GM21619 (cell line): Measurements from ENCODE around the gene OGDH.
"Not testable (repeated sequence)": the region's sequence is repeated elsewhere in the genome, so short reads cannot be mapped to it uniquely, and the experiment has no call there.

Experiments
- ATAC-seq: cut with Tn5 transposase; IDR thresholded peaks from one replicate; pipeline ENCODE4 v1.9.1; 2021; ENCODE audit not compliant: unreplicated experiment

Gene OGDH

GRCh38 chr7:44700322-44700721, 93.9 kb downstream of the OGDH start:
- ATAC-seq, result no peak

- ATAC-seq, result not testable (repeated sequence)
These were observed 97.0 kb downstream of the OGDH start for GRCh38 chr7:44703391-44703790.

- ATAC-seq, result no peak
These were observed 97.5 kb downstream of the OGDH start for GRCh38 chr7:44703921-44704320.

GRCh38 chr7:44705434-44705833, 99.0 kb downstream of the OGDH start:
- ATAC-seq, result no peak

DNA sequence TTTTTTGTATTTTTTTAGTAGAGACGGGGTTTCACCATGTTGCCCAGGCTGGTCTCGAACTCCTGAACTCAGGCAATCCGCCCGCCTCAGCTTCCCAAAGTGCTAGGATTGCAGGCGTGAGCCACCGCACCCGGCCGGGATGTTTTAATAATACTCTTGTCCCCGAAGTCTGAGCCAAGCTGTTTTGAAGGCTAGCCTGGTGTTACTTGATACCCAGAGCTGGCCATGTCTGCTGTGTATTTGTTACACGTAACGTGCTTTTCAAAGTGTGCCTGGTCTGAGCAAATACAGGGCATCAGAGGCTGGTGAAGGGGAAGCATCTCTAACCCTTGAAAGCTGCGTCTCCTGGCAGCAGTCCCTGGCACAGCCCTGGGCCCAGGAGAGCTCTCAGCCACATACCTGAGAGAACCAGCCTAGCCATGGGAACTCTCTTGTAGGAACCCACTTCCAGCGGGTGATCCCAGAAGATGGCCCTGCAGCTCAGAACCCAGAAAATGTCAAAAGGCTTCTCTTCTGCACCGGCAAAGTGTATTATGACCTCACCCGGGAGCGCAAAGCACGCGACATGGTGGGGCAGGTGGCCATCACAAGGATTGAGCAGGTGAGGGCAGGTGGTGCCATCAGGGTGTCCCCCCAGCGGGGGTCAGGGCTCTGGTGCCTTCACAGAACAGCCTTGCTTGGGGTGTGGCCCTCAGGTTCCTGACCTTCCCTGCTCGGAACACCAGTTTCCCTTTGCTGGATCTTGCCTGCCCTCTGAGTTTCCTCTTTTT, 100.5 kb downstream of the OGDH start:
- ATAC-seq, result no peak

GRCh38 chr7:44707558-44708230, 101.3 kb downstream of the OGDH start:
- no peak for ATAC-seq

DNA sequence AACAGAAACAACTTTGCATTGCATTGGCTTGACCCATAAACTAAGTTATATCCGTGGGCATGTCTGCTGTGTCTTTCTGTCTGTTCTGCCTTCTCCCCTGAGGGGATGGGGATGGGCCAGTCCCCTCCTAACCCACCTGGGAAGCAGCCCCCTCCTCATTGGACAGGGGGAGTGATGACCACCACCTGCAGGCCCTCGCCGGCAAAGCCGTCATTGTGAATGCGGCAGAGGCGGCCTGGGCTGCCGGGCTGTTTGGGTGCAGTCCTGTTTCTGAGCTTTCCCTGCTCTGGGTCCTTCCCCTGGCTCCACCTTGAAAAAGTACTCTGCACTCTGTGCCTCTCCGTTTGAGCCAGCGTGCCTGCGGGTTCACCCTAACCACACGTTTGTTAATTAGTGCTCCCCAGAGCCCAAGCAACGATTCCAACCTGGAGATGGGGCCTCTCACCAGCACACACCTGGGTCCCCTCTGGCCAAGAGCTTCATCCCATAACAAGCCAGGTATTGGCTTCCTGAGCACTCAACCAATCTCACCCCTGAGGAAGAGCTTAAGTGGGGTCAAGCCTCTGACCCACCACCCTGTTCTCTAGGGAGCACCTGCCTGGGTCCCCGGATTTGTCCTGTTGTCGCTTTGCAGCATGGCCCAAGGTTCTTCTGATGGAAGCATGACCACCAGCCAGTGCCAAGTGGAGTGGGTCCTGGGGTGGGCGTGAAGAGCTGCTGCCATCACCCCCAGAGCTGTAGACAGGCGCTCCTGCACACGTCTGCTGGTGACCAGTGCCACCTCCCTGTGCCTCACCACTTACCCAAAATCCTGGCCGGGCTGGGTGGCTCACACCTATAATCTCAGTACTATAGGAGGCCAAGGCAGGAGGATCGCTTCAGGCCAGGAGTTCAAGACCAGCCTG, 102.8 kb downstream of the OGDH start:
- ATAC-seq, result no peak

GRCh38 chr7:44709945-44710596, 103.6 kb downstream of the OGDH start:
- no peak for ATAC-seq

- no peak for ATAC-seq
These were observed 105.1 kb downstream of the OGDH start for GRCh38 chr7:44711528-44711927.

- no peak for ATAC-seq
These were observed 105.6 kb downstream of the OGDH start for GRCh38 chr7:44712012-44712411.

DNA sequence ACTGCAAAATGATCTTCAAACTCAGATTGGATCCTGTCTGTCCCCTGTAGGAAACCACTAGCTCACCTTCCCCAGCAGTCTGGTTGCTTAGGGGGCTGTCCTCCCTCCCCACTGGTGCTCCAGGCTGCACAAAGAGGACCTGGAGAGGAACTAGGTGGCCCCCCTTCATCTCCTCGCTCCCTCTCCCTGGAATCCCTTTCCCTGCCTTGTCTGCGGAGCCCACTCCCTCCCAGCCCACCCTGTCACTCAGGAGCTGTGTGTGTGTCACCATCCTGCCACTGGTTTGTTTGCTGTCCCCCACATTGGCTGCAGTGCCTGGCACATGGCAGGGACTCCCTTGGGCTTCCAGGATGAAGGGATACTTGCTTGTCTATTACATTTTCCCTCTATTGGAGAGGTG, 106.7 kb downstream of the OGDH start:
- ATAC-seq, result no peak

DNA sequence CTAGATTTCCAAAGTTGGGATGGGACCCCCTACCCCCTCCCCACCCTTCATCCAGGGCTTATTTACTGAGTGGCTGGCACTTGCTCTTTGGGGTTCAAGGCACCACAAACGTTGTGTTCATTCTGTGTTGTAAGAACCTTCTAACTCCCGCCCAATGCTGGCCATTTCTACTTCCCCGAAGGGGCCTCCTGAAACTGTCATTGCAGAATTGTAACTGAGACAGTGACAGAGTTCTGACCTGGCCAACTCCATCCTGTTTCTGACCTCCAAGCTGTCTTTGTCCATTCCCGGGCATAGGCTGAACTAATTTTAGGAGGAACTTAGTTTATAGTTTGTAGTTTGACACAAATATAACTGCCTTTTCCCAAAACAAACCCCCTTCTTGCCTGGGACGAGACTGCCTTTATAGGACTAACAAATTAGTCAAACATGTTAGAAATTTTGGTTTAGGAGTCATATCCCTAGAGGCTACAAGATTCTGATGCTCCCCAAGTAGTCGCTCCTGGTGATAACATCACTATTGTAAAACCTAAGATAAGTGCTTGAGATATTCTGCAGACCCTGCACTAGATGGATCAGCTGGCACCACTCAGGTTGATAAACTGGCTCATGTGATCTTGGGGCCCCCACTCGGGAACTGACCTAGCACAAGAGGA, 107.4 kb downstream of the OGDH start:
- no peak for ATAC-seq

DNA sequence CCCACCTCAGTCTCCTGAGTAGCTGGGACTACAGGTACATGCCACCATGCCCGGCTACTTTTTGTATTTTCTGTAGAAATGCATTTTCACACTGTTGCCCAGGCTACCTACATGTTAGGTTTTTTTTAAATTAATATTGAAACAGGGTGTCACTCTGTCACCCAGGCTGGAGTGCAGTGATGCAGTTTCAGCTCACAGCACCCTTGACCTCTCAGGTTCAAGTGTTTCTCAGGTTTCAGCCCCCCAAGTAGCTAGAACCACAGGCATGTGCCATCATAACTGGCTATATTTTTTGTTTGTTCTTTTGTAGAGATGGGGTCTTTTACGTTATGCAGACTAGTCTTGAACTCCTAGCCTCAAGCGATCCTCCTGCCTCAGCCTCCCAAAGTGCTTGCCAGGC, 109.8 kb downstream of the OGDH start:
- ATAC-seq, result no peak

DNA sequence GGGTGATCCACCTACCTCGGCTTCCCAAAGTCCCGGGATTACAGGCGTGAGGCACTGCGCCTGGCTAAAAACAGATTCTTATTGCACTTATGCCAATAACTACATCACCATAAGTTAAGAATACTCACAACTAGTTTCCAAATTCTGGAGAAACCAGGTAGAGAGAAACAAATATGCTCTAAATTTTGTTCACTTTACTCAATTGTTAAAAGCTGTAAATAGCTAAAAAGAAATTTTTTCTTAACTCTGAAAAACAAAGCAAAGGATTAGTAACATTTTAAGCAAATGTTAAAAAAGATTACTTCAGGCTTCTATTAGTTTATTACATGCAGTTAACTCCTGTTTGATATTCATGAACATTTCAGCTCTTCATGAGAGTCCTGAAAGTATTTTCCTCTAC, 113.9 kb downstream of the OGDH start:
- ATAC-seq, result no peak

DNA sequence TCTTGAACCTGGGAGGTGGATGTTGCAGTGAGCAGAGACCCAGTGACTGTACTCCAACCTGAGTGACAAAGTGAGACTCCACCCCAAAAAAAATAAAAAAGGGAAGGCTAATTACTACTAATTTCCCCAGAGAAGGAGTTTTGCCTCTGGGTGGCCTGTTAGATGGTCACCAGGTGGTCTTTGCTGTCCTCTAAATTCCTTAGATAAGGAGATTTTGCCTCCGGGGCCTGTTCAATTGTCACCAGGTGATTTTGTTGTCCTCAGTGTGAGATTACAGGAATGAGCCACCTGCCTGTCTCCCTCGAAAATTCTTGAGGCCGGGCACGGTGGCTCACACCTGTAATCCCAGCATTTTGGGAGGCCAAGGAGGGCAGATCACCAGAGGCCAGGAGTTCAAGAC, 117.8 kb downstream of the OGDH start:
- no peak for ATAC-seq

GRCh38 chr7:44726250-44726649, 119.8 kb downstream of the OGDH start:
- not testable (repeated sequence) for ATAC-seq

- ATAC-seq, result no peak
These were observed 120.9 kb downstream of the OGDH start for GRCh38 chr7:44727158-44727936.

- no peak for ATAC-seq
These were observed 121.5 kb downstream of the OGDH start for GRCh38 chr7:44727937-44728262.

DNA sequence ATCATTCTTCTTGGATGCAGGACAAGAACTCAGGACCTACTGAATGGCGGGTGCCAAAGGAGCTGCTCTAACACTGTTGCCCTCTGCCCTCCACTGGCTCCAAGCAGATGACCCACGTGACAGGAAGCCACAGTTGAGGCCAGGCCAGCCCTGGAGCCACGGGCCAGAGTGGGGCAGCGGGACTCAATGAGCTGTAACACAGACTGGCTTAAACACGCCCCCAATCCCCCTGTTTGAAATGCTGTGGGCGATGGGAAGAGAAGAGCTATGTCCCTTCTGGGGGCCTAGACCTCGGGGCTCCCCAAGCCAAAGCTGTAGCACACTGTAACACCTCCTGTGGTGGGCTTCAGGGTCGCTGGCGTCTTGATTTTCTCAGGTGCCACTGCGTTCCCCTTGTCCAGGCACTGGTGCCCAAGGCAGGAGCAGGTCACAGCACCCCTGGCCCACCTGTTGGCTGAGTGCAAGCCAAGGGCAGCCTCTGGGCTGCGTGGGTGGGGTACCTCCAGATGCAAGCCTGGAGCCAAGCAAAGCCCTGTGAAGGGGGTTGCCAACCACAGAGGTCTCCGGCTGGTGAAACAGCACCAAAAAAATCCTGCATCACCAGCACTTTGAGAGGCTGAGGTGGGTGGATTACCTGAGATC, 123.6 kb downstream of the OGDH start:
- no peak for ATAC-seq
